Measurements from ENCODE around the gene CLEC16A.

Gene CLEC16A

DNA sequence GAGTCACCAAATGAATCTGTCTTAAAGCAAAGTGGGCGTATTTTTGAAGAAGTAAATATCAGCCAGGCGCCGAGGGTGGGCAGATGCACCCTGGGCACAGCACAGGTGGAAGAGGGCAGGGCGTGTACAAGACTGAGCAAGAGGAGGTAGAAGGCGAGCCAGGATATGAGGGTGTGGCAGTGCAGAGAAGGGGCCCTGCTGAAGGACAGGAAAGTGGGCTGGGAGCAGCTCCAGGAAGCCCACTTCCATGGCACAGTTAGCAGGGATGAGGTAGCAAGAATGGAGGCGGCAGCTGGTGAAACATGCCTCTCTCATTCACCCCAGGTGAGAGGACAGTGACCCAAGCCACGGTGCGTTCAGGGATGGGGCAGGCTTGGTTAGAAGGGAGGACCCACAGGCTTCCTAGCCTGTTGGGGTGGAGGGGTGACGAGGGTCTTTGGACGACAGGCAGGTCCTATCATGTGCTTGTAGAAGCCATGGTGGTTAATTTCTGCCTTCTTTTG, 149.3 kb downstream of the CLEC16A start:
- DNase-seq (ENCODE audit: insufficient read length, low spot score), result no peak
- no peak for FAIRE-seq
- TF ChIP-seq POLR2A (IDR thresholded peaks at IDR 0.05; ENCODE audit: low read depth, low read length) (no peak), SPI1 (IDR thresholded peaks at IDR 0.05; ENCODE audit: low read depth, low read length) (no peak), PAX5 (IDR thresholded peaks at IDR 0.05; ENCODE audit: insufficient read depth, low read length, severe bottlenecking) (no peak)

GRCh38 chr16:11094075-11094856, 149.9 kb downstream of the CLEC16A start:
- TF ChIP-seq POLR2A (IDR thresholded peaks at IDR 0.05; ENCODE audit: low read depth, low read length), result no peak; the same call in 1 of the 2 replicates
- TF ChIP-seq PAX5 (IDR thresholded peaks at IDR 0.05; ENCODE audit: insufficient read depth, low read length, severe bottlenecking), result no peak
- TF ChIP-seq POLR2AphosphoS5 (IDR thresholded peaks at IDR 0.05; ENCODE audit: low read depth, low read length), result 0 out of 2 replicates have a peak, but pooled peaks have one; percentile 21
- TF ChIP-seq POU2F2 (IDR thresholded peaks at IDR 0.05; ENCODE audit: low read depth, low read length), result no peak
- peak; percentile 75 for TF ChIP-seq SPI1 (IDR thresholded peaks at IDR 0.05; ENCODE audit: low read depth, low read length)
- TF ChIP-seq TAF1 (IDR thresholded peaks at IDR 0.05; ENCODE audit: low read depth, low read length), result no peak
- DNase-seq (ENCODE audit: insufficient read length, low spot score) (peak; percentile 53), FAIRE-seq (peak; percentile 91)

DNA sequence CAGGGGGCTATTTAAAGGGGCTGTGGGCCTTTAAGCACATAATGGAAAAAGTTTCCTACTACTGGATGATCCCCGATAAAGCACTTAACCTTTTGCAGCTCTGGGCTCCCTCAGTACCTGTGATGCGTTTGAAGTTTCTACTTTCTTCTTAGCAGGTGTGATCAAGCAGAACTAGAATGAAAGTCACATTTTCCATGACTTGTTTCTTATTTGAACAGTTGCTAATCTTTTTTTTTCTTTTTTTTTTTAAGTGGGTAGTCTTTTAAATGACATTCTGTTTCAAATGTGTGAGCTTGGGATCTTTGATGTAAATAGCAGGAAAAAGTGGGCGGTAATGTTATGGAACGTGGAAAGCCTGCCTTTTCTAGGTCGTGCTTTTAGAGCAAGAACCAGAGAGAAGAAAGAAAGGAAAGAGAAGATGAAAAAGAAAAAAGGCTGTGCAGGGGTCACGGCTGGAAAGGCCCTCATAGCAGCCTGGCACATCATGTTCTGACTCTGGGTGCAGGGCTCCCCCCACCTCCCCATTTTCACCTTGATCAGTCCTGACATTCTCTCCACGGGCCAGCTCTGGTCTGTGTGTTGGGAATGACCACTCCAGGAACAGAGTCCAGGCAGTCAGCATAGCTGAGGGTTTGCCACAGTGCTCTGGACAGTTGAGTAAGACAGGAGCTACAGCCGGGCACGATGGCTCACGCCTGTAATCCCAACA, 150.6 kb downstream of the CLEC16A start:
- FAIRE-seq, result peak; percentile 28
- no peak for DNase-seq (ENCODE audit: insufficient read length, low spot score)

GRCh38 chr16:11095935-11096334, 151.6 kb downstream of the CLEC16A start:
- TF ChIP-seq POLR2A (IDR thresholded peaks at IDR 0.05; ENCODE audit: low read depth, low read length), result no peak
- no peak for TF ChIP-seq SPI1 (IDR thresholded peaks at IDR 0.05; ENCODE audit: low read depth, low read length)
- TF ChIP-seq PAX5 (IDR thresholded peaks at IDR 0.05; ENCODE audit: insufficient read depth, low read length, severe bottlenecking), result no peak
- TF ChIP-seq POLR2AphosphoS5 (IDR thresholded peaks at IDR 0.05; ENCODE audit: low read depth, low read length), result no peak
- no peak for TF ChIP-seq POU2F2 (IDR thresholded peaks at IDR 0.05; ENCODE audit: low read depth, low read length)
- no peak for TF ChIP-seq TAF1 (IDR thresholded peaks at IDR 0.05; ENCODE audit: low read depth, low read length)
- FAIRE-seq (no peak), DNase-seq (ENCODE audit: insufficient read length, low spot score) (no peak)

More for the DNA sequence above, 150.6 kb downstream of the CLEC16A start:
- no peak for TF ChIP-seq POLR2AphosphoS5 (IDR thresholded peaks at IDR 0.05; ENCODE audit: low read depth, low read length)
- no peak for TF ChIP-seq POU2F2 (IDR thresholded peaks at IDR 0.05; ENCODE audit: low read depth, low read length)
- TF ChIP-seq TAF1 (IDR thresholded peaks at IDR 0.05; ENCODE audit: low read depth, low read length), result no peak
- TF ChIP-seq PAX5 (IDR thresholded peaks at IDR 0.05; ENCODE audit: insufficient read depth, low read length, severe bottlenecking), result no peak
- no peak for TF ChIP-seq POLR2A (IDR thresholded peaks at IDR 0.05; ENCODE audit: low read depth, low read length)
- no peak for TF ChIP-seq SPI1 (IDR thresholded peaks at IDR 0.05; ENCODE audit: low read depth, low read length)

- DNase-seq (ENCODE audit: insufficient read length, low spot score) (no peak), FAIRE-seq (no peak)
- TF ChIP-seq PAX5 (IDR thresholded peaks at IDR 0.05; ENCODE audit: insufficient read depth, low read length, severe bottlenecking) (no peak), POLR2A (IDR thresholded peaks at IDR 0.05; ENCODE audit: low read depth, low read length) (no peak), POLR2AphosphoS5 (IDR thresholded peaks at IDR 0.05; ENCODE audit: low read depth, low read length) (no peak), TAF1 (IDR thresholded peaks at IDR 0.05; ENCODE audit: low read depth, low read length) (no peak), POU2F2 (IDR thresholded peaks at IDR 0.05; ENCODE audit: low read depth, low read length) (no peak), SPI1 (IDR thresholded peaks at IDR 0.05; ENCODE audit: low read depth, low read length) (no peak)
Measured at GRCh38 chr16:11097094-11097786, 152.9 kb downstream of the CLEC16A start.

- TF ChIP-seq POLR2AphosphoS5 (IDR thresholded peaks at IDR 0.05; ENCODE audit: low read depth, low read length) (no peak), POLR2A (IDR thresholded peaks at IDR 0.05; ENCODE audit: low read depth, low read length) (no peak), PAX5 (IDR thresholded peaks at IDR 0.05; ENCODE audit: insufficient read depth, low read length, severe bottlenecking) (no peak), TAF1 (IDR thresholded peaks at IDR 0.05; ENCODE audit: low read depth, low read length) (no peak), POU2F2 (IDR thresholded peaks at IDR 0.05; ENCODE audit: low read depth, low read length) (no peak), SPI1 (IDR thresholded peaks at IDR 0.05; ENCODE audit: low read depth, low read length) (no peak)
Measured at GRCh38 chr16:11097787-11098167, 153.4 kb downstream of the CLEC16A start.

DNA sequence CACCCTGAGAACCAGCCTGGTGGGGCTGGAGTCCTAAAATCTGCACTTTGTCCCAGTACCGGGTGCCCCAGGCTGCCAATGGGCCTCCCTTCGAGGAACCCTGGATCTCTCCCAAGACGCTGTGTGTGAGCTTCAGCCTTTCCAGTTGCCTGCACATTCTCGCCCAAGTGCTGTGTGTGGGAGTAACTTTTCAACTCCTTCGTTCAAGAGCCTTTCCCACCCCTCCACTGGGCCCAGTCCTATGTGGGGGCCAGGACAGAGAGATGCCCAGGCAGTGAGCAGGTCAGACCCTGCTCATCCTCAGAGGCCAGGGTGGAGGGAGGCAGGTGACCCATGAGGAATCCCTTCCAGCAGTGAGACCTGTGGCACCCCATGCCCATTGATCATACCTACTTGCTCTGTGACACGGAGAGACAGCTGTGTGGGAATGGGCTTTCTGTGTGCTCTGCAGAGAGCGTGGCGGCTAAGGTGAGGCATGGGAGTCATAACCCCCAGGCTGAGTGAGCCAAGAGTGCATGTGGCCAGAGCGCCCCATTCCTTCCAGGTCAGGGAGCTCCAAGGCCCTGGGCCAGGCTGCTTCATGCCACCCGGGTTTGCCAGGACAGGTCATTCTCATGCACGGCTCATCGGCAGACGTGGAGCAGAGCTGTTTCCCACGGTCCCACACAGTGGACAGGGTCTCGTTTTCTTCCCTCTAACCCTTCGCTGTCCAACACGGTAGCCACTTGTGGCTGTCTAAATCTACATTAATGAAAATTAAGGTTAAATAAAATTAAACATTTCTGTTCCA, 154.4 kb downstream of the CLEC16A start:
- DNase-seq (ENCODE audit: insufficient read length, low spot score), result no peak
- no peak for TF ChIP-seq TAF1 (IDR thresholded peaks at IDR 0.05; ENCODE audit: low read depth, low read length)
- FAIRE-seq, result no peak

More at GRCh38 chr16:11097787-11098167, 153.4 kb downstream of the CLEC16A start:
- DNase-seq (ENCODE audit: insufficient read length, low spot score) (no peak), FAIRE-seq (no peak)

GRCh38 chr16:11099672-11100205, 155.4 kb downstream of the CLEC16A start:
- TF ChIP-seq POU2F2 (IDR thresholded peaks at IDR 0.05; ENCODE audit: low read depth, low read length), result no peak
- no peak for TF ChIP-seq POLR2A (IDR thresholded peaks at IDR 0.05; ENCODE audit: low read depth, low read length)
- no peak for TF ChIP-seq PAX5 (IDR thresholded peaks at IDR 0.05; ENCODE audit: insufficient read depth, low read length, severe bottlenecking)
- TF ChIP-seq SPI1 (IDR thresholded peaks at IDR 0.05; ENCODE audit: low read depth, low read length), result no peak
- TF ChIP-seq POLR2AphosphoS5 (IDR thresholded peaks at IDR 0.05; ENCODE audit: low read depth, low read length), result no peak
- TF ChIP-seq TAF1 (IDR thresholded peaks at IDR 0.05; ENCODE audit: low read depth, low read length), result no peak
- FAIRE-seq, result peak; percentile 75
- DNase-seq (ENCODE audit: insufficient read length, low spot score), result no peak

All from GM12891 (cell line).